ENCODE data around the gene KCNH2. TPM values are rescaled to one million over a fixed set of nuclear protein-coding genes. Genes with fewer than 3 reads are reported as not detected.

The KCNH2 gene
- total and polyA plus RNA-seq, 10 of the 15 experiments (the other 5 are each of a cell fraction or from before 2014, with no cell fraction given), result 0.04 to 0.24 (median 0.17) TPM; not detected in 6

DNA sequence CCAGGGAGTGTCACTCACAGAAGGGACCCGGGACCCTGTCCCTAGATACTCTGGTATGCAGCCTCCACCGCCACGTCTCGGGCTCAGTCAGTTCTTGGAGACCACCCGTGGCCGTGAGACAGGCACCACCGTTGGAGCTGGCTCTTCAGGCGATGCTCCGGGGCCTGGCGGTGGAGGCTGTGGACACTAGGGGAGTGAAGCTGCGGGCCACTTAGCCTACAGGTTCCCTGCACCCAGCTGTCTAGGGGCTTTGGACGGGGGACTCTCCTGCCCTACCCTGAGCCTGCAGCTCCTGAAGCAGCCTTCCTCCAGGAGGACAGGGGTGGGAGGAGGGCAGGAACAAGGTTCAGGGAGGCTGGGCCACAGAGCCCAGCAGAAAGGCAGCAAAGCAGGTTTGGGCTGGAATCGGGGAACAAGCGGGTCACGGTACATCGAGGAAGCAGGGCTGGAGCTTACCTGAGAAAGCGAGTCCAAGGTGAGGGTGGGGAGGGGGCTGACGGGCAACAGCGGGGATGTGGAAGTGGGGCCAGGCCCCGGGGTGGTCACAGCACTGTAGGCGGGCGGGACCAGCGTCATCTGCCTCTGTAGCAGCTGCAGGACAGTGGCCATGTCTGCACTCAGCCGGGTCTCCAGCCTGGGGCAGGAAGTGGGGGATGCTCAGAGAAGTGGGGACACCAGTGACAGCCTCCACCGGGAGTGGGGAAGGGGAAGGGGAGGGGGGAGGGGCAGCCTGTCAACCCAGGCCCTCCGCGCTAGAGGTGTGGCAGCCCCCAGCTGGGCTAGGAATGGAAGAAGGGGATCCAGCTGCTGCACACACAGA lies 31.5 kb downstream of the KCNH2 start:
- Histone ChIP-seq H3K4me1 (ENCODE audit: control insufficient read depth, insufficient read depth, low read length) (no peaks in the 10 kb centered on the region), H3K79me2 (ENCODE audit: control insufficient read depth, insufficient read depth, low read length) (no peaks in the 10 kb centered on the region), H3K27ac (ENCODE audit: control insufficient read depth, insufficient read depth) (no peak overlapping the region), H4K20me1 (ENCODE audit: control insufficient read depth, insufficient read depth) (no peaks in the 10 kb centered on the region), H2AFZ (ENCODE audit: control insufficient read depth, low read depth, low read length) (no peak overlapping the region), H3K27me3 (replicated peaks in 1 of 2; ENCODE audit: control insufficient read depth in 2 of 2, insufficient read depth in 2 of 2, low read length in 1 of 2) (peaks cover 0 to 2% of the 10 kb centered on the region in 2 experiments; a peak in 2 of 4 replicates), H3K9me3 (replicated peaks; ENCODE audit: control insufficient read depth, insufficient read depth, low read length) (no peaks in the 10 kb centered on the region), H3K9ac (ENCODE audit: control insufficient read depth, insufficient read depth, low read length) (no peak overlapping the region), H3K36me3 (ENCODE audit: control insufficient read depth in 2 of 2, insufficient read depth in 2 of 2, low read length in 1 of 2) (no peaks in the 10 kb centered on the region), H3K4me3 (no peak overlapping the region), H3K4me2 (ENCODE audit: control insufficient read depth, insufficient read depth) (no peak overlapping the region)
- in situ Hi-C loops (cut with MboI), result no loop called here
- ATAC-seq (no peak), DNase-seq (ENCODE audit: low read depth, low spot score) (no peak), FAIRE-seq (no peak)
- WGBS (ENCODE audit: insufficient coverage, insufficient replicate concordance, low lambda C conversion rate, missing lambda C conversion rate), result 39% methylated on average over 22 of the region's 27 CpGs
- ChIA-PET POLR2A (no interaction called here), SMC1A (ENCODE audit: uncharacterized antibody, unreplicated experiment) (no interaction called here), RAD21 (ENCODE audit: unreplicated experiment) (no interaction called here), CTCF (interaction anchor here (1.0 kb wide), 1 partner anchor 16 kb away, joined by 3 read pairs; no protein-coding TSS in a partner anchor)
- BruUV-seq (replicated peaks), result no TSS peak
- intact Hi-C loops (cut with micrococcal nuclease; ENCODE audit: unreplicated experiment), result no loop called here
- TF ChIP-seq CBX5 (IDR thresholded peaks at IDR 0.05; ENCODE audit: low read depth) (no peak), POU2F2 (IDR thresholded peaks at IDR 0.05; ENCODE audit: borderline replicate concordance, low read depth, low read length) (no peak), BACH1 (IDR thresholded peaks at IDR 0.05; ENCODE audit: borderline replicate concordance) (no peak), ZNF207 (IDR thresholded peaks at IDR 0.05; ENCODE audit: borderline replicate concordance) (no peak), GATAD2B (conservative IDR thresholded peaks at IDR 0.05; ENCODE audit: low read depth) (no peak), SIN3A (IDR thresholded peaks at IDR 0.05; ENCODE audit: low read depth, low read length) (no peak), EP300 (IDR thresholded peaks at IDR 0.05; ENCODE audit: borderline replicate concordance in 1 of 2, control insufficient read depth in 1 of 2, low read depth in 2 of 2, low read length in 2 of 2) (no peak), POLR2AphosphoS2 (IDR thresholded peaks at IDR 0.05; ENCODE audit: low read depth, low read length) (no peak), JUNB (IDR thresholded peaks at IDR 0.05) (no peak), POLR2A (IDR thresholded peaks at IDR 0.05; ENCODE audit: low read depth, low read length) (no peak)
- TF ChIP-seq, protein P1, sequence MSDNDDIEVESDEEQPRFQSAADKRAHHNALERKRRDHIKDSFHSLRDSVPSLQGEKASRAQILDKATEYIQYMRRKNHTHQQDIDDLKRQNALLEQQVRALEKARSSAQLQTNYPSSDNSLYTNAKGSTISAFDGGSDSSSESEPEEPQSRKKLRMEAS (IDR thresholded peaks at IDR 0.05; ENCODE audit: low read depth, low read length), result no peak
- TF ChIP-seq, protein P2, sequence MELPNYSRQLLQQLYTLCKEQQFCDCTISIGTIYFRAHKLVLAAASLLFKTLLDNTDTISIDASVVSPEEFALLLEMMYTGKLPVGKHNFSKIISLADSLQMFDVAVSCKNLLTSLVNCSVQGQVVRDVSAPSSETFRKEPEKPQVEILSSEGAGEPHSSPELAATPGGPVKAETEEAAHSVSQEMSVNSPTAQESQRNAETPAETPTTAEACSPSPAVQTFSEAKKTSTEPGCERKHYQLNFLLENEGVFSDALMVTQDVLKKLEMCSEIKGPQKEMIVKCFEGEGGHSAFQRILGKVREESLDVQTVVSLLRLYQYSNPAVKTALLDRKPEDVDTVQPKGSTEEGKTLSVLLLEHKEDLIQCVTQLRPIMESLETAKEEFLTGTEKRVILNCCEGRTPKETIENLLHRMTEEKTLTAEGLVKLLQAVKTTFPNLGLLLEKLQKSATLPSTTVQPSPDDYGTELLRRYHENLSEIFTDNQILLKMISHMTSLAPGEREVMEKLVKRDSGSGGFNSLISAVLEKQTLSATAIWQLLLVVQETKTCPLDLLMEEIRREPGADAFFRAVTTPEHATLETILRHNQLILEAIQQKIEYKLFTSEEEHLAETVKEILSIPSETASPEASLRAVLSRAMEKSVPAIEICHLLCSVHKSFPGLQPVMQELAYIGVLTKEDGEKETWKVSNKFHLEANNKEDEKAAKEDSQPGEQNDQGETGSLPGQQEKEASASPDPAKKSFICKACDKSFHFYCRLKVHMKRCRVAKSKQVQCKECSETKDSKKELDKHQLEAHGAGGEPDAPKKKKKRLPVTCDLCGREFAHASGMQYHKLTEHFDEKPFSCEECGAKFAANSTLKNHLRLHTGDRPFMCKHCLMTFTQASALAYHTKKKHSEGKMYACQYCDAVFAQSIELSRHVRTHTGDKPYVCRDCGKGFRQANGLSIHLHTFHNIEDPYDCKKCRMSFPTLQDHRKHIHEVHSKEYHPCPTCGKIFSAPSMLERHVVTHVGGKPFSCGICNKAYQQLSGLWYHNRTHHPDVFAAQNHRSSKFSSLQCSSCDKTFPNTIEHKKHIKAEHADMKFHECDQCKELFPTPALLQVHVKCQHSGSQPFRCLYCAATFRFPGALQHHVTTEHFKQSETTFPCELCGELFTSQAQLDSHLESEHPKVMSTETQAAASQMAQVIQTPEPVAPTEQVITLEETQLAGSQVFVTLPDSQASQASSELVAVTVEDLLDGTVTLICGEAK (IDR thresholded peaks at IDR 0.05; ENCODE audit: borderline replicate concordance), result no peak
- TF ChIP-seq, protein P3, sequence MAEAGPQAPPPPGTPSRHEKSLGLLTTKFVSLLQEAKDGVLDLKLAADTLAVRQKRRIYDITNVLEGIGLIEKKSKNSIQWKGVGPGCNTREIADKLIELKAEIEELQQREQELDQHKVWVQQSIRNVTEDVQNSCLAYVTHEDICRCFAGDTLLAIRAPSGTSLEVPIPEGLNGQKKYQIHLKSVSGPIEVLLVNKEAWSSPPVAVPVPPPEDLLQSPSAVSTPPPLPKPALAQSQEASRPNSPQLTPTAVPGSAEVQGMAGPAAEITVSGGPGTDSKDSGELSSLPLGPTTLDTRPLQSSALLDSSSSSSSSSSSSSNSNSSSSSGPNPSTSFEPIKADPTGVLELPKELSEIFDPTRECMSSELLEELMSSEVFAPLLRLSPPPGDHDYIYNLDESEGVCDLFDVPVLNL (IDR thresholded peaks at IDR 0.05; ENCODE audit: low read depth, low read length), result no peak
- TF ChIP-seq, protein P4, sequence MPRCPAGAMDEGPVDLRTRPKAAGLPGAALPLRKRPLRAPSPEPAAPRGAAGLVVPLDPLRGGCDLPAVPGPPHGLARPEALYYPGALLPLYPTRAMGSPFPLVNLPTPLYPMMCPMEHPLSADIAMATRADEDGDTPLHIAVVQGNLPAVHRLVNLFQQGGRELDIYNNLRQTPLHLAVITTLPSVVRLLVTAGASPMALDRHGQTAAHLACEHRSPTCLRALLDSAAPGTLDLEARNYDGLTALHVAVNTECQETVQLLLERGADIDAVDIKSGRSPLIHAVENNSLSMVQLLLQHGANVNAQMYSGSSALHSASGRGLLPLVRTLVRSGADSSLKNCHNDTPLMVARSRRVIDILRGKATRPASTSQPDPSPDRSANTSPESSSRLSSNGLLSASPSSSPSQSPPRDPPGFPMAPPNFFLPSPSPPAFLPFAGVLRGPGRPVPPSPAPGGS (IDR thresholded peaks at IDR 0.05; ENCODE audit: borderline replicate concordance, insufficient read depth, low read depth, low read length, poor library complexity, severe bottlenecking), result no peak
- TF ChIP-seq, protein P5, sequence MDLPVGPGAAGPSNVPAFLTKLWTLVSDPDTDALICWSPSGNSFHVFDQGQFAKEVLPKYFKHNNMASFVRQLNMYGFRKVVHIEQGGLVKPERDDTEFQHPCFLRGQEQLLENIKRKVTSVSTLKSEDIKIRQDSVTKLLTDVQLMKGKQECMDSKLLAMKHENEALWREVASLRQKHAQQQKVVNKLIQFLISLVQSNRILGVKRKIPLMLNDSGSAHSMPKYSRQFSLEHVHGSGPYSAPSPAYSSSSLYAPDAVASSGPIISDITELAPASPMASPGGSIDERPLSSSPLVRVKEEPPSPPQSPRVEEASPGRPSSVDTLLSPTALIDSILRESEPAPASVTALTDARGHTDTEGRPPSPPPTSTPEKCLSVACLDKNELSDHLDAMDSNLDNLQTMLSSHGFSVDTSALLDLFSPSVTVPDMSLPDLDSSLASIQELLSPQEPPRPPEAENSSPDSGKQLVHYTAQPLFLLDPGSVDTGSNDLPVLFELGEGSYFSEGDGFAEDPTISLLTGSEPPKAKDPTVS (IDR thresholded peaks at IDR 0.05; ENCODE audit: low read depth, low read length), result no peak
